NCI-H446 (cell line): ENCODE data around the gene SLC39A2.

ENCODE experiments used
- DNase-seq, 2 experiments: peaks; one replicate each; lab custom pipeline; 2025; lab: John Stamatoyannopoulos, UW

SLC39A2 gene

GRCh38 chr14:21047378-21047781, 48.3 kb downstream of the SLC39A2 start:
- no peak for DNase-seq

- DNase-seq = no peak
These were observed 49.5 kb downstream of the SLC39A2 start for GRCh38 chr14:21048638-21049037.

- DNase-seq = no peak
These were observed 50.2 kb downstream of the SLC39A2 start for GRCh38 chr14:21049271-21049673.

- no peak for DNase-seq
These were observed 51.5 kb downstream of the SLC39A2 start for GRCh38 chr14:21050597-21050996.
